ENCODE measurements around the gene ZNF467.

The ZNF467 gene

DNA sequence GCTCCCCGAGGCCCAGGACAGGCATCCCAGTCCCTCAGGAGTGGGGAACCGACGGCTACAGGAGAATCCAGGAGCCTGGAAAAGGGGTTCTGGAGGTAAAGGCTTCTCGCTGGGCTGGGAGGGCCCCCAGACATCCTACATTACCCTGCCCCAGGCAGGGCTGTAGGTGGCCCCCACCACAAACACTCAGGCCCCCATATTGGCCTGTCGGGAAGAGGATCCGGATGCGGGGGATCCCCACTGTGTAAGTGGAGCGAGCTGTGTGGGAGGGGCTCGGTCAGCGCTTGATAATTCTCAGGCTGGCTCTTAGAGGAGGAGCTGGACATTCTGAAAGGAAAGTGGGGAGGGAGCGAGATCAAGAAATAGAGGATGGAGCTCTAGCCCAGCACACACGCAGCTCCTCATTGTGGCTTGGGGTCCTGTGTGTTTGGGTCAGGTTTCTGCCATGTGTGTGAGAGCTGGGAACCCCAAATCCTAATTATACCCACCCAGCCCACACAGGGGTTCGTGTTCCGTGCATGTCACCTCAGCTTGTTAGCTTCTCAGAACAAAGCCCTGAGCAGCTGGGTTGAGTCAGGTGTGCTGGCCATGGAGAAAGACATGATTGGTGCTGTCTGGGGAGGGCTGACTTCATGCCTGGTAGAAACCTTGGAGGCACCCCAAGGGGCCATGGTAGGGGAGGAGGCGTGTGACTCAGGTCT, 49.4 kb downstream of the ZNF467 start:
- no peak for DNase-seq (ENCODE audit: low read depth in 1 of 2, low spot score in 1 of 2)
- no peak overlapping the region for H3K4me3 ChIP-seq (replicated peaks; ENCODE audit: insufficient read depth, low read length)

DNA sequence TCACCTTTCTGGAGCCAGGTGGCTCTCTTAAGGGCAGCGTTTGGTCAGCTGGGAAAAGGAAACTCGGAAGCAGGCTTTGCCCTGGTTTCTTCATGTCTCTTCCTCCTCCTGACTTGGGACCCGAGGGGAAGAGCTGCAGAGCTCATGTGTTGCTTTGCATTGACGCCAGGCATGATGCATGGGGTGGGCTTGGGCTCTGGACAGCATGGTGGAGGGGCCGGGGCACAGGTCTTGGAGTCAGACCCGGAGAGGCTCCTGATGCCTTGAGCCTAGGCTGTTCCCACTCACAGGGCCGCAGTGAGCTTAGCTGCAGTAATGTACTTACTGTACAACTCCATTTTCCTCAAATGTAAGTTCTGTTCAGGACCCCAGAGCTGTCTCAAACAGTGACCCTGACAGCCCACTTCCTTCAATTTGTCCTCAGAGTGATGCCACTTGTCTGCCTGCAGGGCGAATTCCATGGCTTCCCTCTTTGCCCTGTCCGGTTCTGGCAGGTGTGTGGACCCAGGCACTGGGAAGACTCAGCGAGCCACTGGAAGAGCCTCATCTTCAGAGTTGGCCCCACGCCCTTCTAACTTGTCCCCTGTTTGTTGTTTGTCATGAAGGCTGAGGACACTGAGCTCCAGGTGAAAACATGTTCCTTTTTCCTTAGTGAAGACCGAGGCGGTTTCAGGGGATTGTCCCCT, 50.2 kb downstream of the ZNF467 start:
- no peak for DNase-seq (ENCODE audit: low read depth in 1 of 2, low spot score in 1 of 2)
- Histone ChIP-seq H3K4me3 (replicated peaks; ENCODE audit: insufficient read depth, low read length) (no peak overlapping the region), H3K27me3 (ENCODE audit: insufficient read depth, poor library complexity, severe bottlenecking) (no peaks in the 10 kb centered on the region), H3K27ac (replicated peaks) (peak overlapping the region; percentile 39)
- TF ChIP-seq POLR2AphosphoS5 (IDR thresholded peaks at IDR 0.05; ENCODE audit: low read depth) (no peak), GABPA (IDR thresholded peaks at IDR 0.05; ENCODE audit: low read depth) (no peak), SPI1 (IDR thresholded peaks at IDR 0.05; ENCODE audit: borderline replicate concordance, low read depth) (no peak)
- TF ChIP-seq, protein P1, sequence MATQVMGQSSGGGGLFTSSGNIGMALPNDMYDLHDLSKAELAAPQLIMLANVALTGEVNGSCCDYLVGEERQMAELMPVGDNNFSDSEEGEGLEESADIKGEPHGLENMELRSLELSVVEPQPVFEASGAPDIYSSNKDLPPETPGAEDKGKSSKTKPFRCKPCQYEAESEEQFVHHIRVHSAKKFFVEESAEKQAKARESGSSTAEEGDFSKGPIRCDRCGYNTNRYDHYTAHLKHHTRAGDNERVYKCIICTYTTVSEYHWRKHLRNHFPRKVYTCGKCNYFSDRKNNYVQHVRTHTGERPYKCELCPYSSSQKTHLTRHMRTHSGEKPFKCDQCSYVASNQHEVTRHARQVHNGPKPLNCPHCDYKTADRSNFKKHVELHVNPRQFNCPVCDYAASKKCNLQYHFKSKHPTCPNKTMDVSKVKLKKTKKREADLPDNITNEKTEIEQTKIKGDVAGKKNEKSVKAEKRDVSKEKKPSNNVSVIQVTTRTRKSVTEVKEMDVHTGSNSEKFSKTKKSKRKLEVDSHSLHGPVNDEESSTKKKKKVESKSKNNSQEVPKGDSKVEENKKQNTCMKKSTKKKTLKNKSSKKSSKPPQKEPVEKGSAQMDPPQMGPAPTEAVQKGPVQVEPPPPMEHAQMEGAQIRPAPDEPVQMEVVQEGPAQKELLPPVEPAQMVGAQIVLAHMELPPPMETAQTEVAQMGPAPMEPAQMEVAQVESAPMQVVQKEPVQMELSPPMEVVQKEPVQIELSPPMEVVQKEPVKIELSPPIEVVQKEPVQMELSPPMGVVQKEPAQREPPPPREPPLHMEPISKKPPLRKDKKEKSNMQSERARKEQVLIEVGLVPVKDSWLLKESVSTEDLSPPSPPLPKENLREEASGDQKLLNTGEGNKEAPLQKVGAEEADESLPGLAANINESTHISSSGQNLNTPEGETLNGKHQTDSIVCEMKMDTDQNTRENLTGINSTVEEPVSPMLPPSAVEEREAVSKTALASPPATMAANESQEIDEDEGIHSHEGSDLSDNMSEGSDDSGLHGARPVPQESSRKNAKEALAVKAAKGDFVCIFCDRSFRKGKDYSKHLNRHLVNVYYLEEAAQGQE (IDR thresholded peaks at IDR 0.05; ENCODE audit: insufficient replicate concordance, low read depth), result no peak
- TF ChIP-seq, protein P2, sequence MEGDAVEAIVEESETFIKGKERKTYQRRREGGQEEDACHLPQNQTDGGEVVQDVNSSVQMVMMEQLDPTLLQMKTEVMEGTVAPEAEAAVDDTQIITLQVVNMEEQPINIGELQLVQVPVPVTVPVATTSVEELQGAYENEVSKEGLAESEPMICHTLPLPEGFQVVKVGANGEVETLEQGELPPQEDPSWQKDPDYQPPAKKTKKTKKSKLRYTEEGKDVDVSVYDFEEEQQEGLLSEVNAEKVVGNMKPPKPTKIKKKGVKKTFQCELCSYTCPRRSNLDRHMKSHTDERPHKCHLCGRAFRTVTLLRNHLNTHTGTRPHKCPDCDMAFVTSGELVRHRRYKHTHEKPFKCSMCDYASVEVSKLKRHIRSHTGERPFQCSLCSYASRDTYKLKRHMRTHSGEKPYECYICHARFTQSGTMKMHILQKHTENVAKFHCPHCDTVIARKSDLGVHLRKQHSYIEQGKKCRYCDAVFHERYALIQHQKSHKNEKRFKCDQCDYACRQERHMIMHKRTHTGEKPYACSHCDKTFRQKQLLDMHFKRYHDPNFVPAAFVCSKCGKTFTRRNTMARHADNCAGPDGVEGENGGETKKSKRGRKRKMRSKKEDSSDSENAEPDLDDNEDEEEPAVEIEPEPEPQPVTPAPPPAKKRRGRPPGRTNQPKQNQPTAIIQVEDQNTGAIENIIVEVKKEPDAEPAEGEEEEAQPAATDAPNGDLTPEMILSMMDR (IDR thresholded peaks at IDR 0.05; ENCODE audit: insufficient read depth, low read length), result no peak

More for the DNA sequence above, 49.4 kb downstream of the ZNF467 start:
- Histone ChIP-seq H3K27ac (replicated peaks) (no peak overlapping the region), H3K27me3 (ENCODE audit: insufficient read depth, poor library complexity, severe bottlenecking) (no peaks in the 10 kb centered on the region)
- no peak for TF ChIP-seq SPI1 (IDR thresholded peaks at IDR 0.05; ENCODE audit: borderline replicate concordance, low read depth)
- no peak for TF ChIP-seq GABPA (IDR thresholded peaks at IDR 0.05; ENCODE audit: low read depth)
- TF ChIP-seq POLR2AphosphoS5 (IDR thresholded peaks at IDR 0.05; ENCODE audit: low read depth), result no peak
- TF ChIP-seq, protein P2 (IDR thresholded peaks at IDR 0.05; ENCODE audit: insufficient read depth, low read length), result no peak
- TF ChIP-seq, protein P1 (IDR thresholded peaks at IDR 0.05; ENCODE audit: insufficient replicate concordance, low read depth), result no peak

DNA sequence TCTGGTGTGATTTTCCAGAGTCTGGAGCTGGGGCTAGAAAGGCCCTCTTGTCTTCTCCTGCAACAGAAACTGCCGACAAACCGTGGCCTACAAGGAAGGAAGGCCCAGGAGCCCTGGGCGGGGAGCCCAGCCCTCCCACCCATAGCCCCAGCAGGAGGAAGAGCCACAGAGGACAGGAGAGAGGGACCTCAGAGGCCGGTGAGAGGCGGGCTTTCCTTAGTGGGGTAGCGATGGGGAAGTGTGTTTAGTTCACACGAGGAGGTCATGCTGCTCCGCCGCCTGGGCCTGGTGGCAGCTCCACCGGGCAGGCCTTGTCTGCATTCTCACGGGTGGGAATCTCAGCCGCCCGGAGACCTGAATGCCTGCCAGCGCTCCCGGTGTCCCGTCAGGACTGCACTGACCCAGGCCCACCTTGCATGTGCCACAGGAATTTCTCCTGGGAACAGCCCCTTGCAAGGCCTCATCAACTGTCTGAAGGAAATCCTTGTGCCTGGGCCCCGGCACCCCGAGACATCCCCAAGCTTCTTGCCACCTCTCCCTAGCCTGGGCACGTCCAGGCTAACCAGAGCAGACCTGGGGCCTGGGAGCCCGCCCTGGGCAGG, 50.9 kb downstream of the ZNF467 start:
- TF ChIP-seq POLR2AphosphoS5 (IDR thresholded peaks at IDR 0.05; ENCODE audit: low read depth) (no peak), SPI1 (IDR thresholded peaks at IDR 0.05; ENCODE audit: borderline replicate concordance, low read depth) (no peak), GABPA (IDR thresholded peaks at IDR 0.05; ENCODE audit: low read depth) (no peak)
- TF ChIP-seq, protein P2 (IDR thresholded peaks at IDR 0.05; ENCODE audit: insufficient read depth, low read length), result no peak
- TF ChIP-seq, protein P1 (IDR thresholded peaks at IDR 0.05; ENCODE audit: insufficient replicate concordance, low read depth), result no peak
- Histone ChIP-seq H3K27me3 (ENCODE audit: insufficient read depth, poor library complexity, severe bottlenecking) (no peaks in the 10 kb centered on the region), H3K4me3 (replicated peaks; ENCODE audit: insufficient read depth, low read length) (no peak overlapping the region), H3K27ac (replicated peaks) (peak overlapping the region; percentile 39)
- peak in 1 of 2 experiments; percentile 31 for DNase-seq (ENCODE audit: low read depth in 1 of 2, low spot score in 1 of 2)
